Esophagus squamous epithelium (tissue), 4 donors: ENCODE measurements around the gene ARHGAP32.

Experiments
- CTCF ChIP-seq, 6 experiments: fragments of 450-650 bp in 4 of 6; fragments of 200-600 bp in 2 of 6; sonication (generic) in 2 of 6; IDR thresholded peaks; one replicate each; pipeline ENCODE4 v1.5.1; 2016 to 2019; ENCODE audit warnings: antibody characterized with exemption in 6 of 6, mild to moderate bottlenecking in 4 of 6, moderate library complexity in 4 of 6
- POLR2A ChIP-seq, 4 donors: fragments of 450-650 bp; IDR thresholded peaks; one replicate each; pipeline ENCODE4 v1.6.1; 2017; ENCODE audit warnings: antibody characterized with exemption in 4 of 4, mild to moderate bottlenecking in 4 of 4, moderate library complexity in 3 of 4

GRCh38 chr11:128938156-128938885 lies 253.8 kb downstream of the ARHGAP32 start:
- no peak for TF ChIP-seq CTCF (IDR thresholded peaks at IDR 0.05)
- no peak for TF ChIP-seq POLR2A (IDR thresholded peaks at IDR 0.05)
